ENCODE results near the gene OR5K2.

- TF ChIP-seq, protein P1, sequence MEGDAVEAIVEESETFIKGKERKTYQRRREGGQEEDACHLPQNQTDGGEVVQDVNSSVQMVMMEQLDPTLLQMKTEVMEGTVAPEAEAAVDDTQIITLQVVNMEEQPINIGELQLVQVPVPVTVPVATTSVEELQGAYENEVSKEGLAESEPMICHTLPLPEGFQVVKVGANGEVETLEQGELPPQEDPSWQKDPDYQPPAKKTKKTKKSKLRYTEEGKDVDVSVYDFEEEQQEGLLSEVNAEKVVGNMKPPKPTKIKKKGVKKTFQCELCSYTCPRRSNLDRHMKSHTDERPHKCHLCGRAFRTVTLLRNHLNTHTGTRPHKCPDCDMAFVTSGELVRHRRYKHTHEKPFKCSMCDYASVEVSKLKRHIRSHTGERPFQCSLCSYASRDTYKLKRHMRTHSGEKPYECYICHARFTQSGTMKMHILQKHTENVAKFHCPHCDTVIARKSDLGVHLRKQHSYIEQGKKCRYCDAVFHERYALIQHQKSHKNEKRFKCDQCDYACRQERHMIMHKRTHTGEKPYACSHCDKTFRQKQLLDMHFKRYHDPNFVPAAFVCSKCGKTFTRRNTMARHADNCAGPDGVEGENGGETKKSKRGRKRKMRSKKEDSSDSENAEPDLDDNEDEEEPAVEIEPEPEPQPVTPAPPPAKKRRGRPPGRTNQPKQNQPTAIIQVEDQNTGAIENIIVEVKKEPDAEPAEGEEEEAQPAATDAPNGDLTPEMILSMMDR (IDR thresholded peaks at IDR 0.05), result no peak
- no peak for TF ChIP-seq POLR2A (IDR thresholded peaks at IDR 0.05)
These were observed 14.6 kb upstream of the OR5K2 start for GRCh38 chr3:98482717-98483482.
